OCI-LY7 (cell line): ENCODE results near the gene GAS2L2.

Source experiments
- CTCF ChIP-seq: fragments of 200-600 bp; sonication (generic); conservative IDR thresholded peaks from 2 replicates; pipeline ENCODE4 v1.5.1; 2014; ENCODE audit warnings: mild to moderate bottlenecking, antibody characterized with exemption, low read length, moderate library complexity, mixed read lengths
- EZH2phosphoT487 ChIP-seq: fragments of 200-600 bp; sonication (generic); IDR thresholded peaks from 2 replicates; pipeline ENCODE4 v1.6.1; 2018; ENCODE audit warnings: low read depth, borderline replicate concordance, mild to moderate bottlenecking, mixed run types, antibody characterized with exemption, low read length, moderate library complexity, mixed read lengths

- no peak for TF ChIP-seq CTCF
- no peak for TF ChIP-seq EZH2phosphoT487
Measured at GRCh38 chr17:35708951-35709350, 44.1 kb downstream of the GAS2L2 start.
